Cardiac muscle cell (in vitro differentiated cells and primary cell): ENCODE results near the gene SLC9A4. TPM values are rescaled to one million over a fixed set of nuclear protein-coding genes. Genes with fewer than 3 reads are reported as not detected.

Experiments
- DNase-seq, 2 donors: peaks; one replicate each; pipeline versions ENCODE4 v3.0.0 to v3.0.0-alpha.2; 2010 to 2017; ENCODE audit warnings: low read depth in 1 of 2, low spot score in 1 of 2
- H3K27ac ChIP-seq: fragments of 200-600 bp; sonication (generic); 2 replicates; pipeline ENCODE4 v1.5.1; 2016
- H3K27me3 ChIP-seq: fragments of 200-600 bp; sonication (generic); 2 replicates; pipeline ENCODE4 v1.6.0; 2016; ENCODE audit warnings: control low read depth
- H3K36me3 ChIP-seq: fragments of 200-600 bp; sonication (generic); 2 replicates; pipeline ENCODE4 v1.5.1; 2016; ENCODE audit warnings: control low read depth
- H3K4me1 ChIP-seq: fragments of 200-600 bp; sonication (generic); 2 replicates; pipeline ENCODE4 v1.8.1; 2017; ENCODE audit warnings: low read depth, mild to moderate bottlenecking, mixed run types
- H3K4me3 ChIP-seq: fragments of 200-600 bp; sonication (generic); 2 replicates; pipeline ENCODE4 v1.5.1; 2016; ENCODE audit warnings: mild to moderate bottlenecking
- H3K9me3 ChIP-seq: fragments of 200-600 bp; sonication (generic); 2 replicates; pipeline ENCODE4 v1.5.1; 2017; ENCODE audit warnings: low read depth, mild to moderate bottlenecking, control low read depth
- polyA plus RNA-seq: library from polyadenylated mRNA; unstranded; fragments of >200 nt; fragmentation: Nextera tagmentation; extraction: Ambion mirVana; gene quantifications from 2 replicates; pipeline ENCODE4 v1.2.1, GENCODE V29; 2016
- total RNA-seq: library from RNA; depleted of rRNA; stranded (reverse); fragments of >200 nt; gene quantifications from 2 replicates; pipeline ENCODE4 v1.2.3, GENCODE V29; 2016
- TF ChIP-seq, protein P1 (sequence below): IDR thresholded peaks from 2 replicates; pipeline ENCODE4 v1.5.1; 2012; ENCODE audit warnings: low read depth, mild to moderate bottlenecking, low read length

The SLC9A4 gene, protein sequence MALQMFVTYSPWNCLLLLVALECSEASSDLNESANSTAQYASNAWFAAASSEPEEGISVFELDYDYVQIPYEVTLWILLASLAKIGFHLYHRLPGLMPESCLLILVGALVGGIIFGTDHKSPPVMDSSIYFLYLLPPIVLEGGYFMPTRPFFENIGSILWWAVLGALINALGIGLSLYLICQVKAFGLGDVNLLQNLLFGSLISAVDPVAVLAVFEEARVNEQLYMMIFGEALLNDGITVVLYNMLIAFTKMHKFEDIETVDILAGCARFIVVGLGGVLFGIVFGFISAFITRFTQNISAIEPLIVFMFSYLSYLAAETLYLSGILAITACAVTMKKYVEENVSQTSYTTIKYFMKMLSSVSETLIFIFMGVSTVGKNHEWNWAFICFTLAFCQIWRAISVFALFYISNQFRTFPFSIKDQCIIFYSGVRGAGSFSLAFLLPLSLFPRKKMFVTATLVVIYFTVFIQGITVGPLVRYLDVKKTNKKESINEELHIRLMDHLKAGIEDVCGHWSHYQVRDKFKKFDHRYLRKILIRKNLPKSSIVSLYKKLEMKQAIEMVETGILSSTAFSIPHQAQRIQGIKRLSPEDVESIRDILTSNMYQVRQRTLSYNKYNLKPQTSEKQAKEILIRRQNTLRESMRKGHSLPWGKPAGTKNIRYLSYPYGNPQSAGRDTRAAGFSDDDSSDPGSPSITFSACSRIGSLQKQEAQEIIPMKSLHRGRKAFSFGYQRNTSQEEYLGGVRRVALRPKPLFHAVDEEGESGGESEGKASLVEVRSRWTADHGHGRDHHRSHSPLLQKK
- total RNA-seq (not detected in 2 replicates), polyA plus RNA-seq (0.17 and 0.29 TPM in 2 replicates)

DNA sequence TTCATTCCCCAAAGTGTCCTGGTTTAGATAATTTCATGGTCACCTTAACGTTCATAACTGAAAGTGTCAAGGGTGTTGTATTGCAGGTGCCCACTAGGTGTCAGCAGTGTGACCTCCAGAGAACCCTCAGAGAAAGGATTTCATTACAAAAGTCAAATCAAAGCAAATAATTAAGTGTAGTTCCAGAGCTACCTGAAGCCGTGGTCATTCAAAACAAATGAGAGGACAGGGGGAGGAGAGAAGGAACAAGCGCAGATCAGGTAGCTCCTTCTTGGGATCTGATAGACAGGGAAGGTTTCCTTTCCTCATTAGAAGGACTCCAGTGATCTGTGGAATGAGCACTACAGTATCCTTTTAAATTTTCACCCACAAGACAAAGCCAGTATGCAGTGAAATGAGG lies at the start of gene SLC9A4:
SLC9A4 (plus strand) TSS at position 207 of the 400 bp plus-strand sequence. CDS start 534 bp downstream, outside the sequence.
- Histone ChIP-seq H3K4me3 (no peak within 1 kb of the TSS), H3K4me1 (no peaks in the 10 kb centered on the region), H3K36me3 (no peaks in the 10 kb centered on the region), H3K27ac (no peak within 1 kb of the TSS), H3K27me3 (peaks cover 4% of the 10 kb centered on the region), H3K9me3 (no peaks in the 10 kb centered on the region)
- TF ChIP-seq, protein P1, sequence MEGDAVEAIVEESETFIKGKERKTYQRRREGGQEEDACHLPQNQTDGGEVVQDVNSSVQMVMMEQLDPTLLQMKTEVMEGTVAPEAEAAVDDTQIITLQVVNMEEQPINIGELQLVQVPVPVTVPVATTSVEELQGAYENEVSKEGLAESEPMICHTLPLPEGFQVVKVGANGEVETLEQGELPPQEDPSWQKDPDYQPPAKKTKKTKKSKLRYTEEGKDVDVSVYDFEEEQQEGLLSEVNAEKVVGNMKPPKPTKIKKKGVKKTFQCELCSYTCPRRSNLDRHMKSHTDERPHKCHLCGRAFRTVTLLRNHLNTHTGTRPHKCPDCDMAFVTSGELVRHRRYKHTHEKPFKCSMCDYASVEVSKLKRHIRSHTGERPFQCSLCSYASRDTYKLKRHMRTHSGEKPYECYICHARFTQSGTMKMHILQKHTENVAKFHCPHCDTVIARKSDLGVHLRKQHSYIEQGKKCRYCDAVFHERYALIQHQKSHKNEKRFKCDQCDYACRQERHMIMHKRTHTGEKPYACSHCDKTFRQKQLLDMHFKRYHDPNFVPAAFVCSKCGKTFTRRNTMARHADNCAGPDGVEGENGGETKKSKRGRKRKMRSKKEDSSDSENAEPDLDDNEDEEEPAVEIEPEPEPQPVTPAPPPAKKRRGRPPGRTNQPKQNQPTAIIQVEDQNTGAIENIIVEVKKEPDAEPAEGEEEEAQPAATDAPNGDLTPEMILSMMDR: peak; percentile 90
- peak; percentile 51 to 62 for DNase-seq

DNA sequence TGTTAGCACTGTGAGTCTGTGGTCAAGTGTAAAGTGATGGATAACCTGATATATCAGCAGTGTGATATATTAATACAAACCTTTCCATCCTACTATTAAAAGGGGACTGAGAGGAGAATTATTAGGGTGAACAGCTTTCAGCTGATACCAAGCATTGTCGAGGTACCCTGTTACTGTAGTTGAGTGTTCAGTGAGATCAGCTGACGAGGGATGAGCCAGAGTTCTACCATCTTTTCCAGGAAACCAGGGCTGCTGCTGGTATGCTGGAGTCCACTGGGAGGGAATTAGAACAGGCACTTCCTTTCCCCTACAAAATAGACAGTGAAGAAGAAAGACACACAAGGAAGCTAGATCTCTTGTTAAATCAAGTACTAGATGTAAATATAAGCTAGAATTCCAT lies 49.7 kb upstream of the SLC9A4 start:
- no peaks in the 10 kb centered on the region for H3K9me3 ChIP-seq
- TF ChIP-seq, protein P1: no peak
- no peak overlapping the region for H3K27ac ChIP-seq
- H3K4me1 ChIP-seq: no peaks in the 10 kb centered on the region
- H3K4me3 ChIP-seq: no peak overlapping the region
- DNase-seq: no peak
- H3K27me3 ChIP-seq: no peaks in the 10 kb centered on the region
- H3K36me3 ChIP-seq: no peaks in the 10 kb centered on the region

GRCh38 chr2:102424754-102425153 lies 48.3 kb upstream of the SLC9A4 start:
- no peaks in the 10 kb centered on the region for H3K36me3 ChIP-seq
- no peak overlapping the region for H3K4me3 ChIP-seq
- no peak for DNase-seq
- H3K4me1 ChIP-seq: no peaks in the 10 kb centered on the region
- no peak overlapping the region for H3K27ac ChIP-seq
- H3K9me3 ChIP-seq: no peaks in the 10 kb centered on the region
- H3K27me3 ChIP-seq: no peaks in the 10 kb centered on the region
- TF ChIP-seq, protein P1: no peak

DNA sequence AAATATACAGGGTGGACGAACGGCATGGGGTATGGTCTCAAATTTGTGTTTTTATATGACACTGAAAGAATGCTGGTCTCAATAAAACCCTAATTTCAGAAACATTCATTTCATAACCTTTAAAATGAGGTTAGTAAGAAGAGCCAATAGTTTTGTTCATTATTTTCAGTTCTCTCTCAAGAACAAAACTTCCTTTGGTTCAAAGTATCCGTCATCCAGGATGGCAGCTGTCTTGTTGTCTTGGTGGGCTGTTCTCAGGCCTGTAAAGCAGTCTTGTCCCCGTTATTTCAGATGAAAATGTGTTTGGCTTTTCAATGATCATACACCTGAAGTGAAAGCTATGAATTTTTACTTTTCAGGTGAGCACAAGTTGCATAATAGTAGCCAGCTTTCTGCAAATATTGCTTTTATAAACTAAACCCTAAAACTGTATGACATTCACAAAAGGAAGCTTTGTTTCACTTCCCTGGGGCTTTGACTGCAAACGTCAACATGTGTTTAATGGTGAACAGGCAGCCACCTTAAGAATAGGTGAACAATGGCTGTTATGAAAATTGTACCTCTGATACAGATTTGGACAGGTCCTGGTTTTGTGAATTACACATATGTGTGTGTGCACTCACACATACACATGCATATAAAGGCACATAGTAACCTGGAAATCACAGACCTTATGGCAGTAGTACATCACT lies 47.4 kb upstream of the SLC9A4 start:
- Histone ChIP-seq H3K27me3 (no peaks in the 10 kb centered on the region), H3K9me3 (no peaks in the 10 kb centered on the region), H3K27ac (no peak overlapping the region), H3K36me3 (no peaks in the 10 kb centered on the region), H3K4me3 (no peak overlapping the region), H3K4me1 (no peaks in the 10 kb centered on the region)
- TF ChIP-seq, protein P1: no peak
- no peak for DNase-seq

- no peak overlapping the region for H3K27ac ChIP-seq
- no peak for DNase-seq
- no peak overlapping the region for H3K4me3 ChIP-seq
- no peaks in the 10 kb centered on the region for H3K9me3 ChIP-seq
- TF ChIP-seq, protein P1: no peak
- no peaks in the 10 kb centered on the region for H3K4me1 ChIP-seq
- no peaks in the 10 kb centered on the region for H3K36me3 ChIP-seq
- H3K27me3 ChIP-seq: no peaks in the 10 kb centered on the region
These were observed 45.8 kb upstream of the SLC9A4 start for GRCh38 chr2:102427249-102427648.
